Measurements from ENCODE around the gene NDC80. TPM values are rescaled to one million over a fixed set of nuclear protein-coding genes. Genes with fewer than 3 reads are reported as not detected.

NDC80 gene
- total RNA-seq, 2 experiments from 2014 or later = 96.8 to 108 TPM

DNA sequence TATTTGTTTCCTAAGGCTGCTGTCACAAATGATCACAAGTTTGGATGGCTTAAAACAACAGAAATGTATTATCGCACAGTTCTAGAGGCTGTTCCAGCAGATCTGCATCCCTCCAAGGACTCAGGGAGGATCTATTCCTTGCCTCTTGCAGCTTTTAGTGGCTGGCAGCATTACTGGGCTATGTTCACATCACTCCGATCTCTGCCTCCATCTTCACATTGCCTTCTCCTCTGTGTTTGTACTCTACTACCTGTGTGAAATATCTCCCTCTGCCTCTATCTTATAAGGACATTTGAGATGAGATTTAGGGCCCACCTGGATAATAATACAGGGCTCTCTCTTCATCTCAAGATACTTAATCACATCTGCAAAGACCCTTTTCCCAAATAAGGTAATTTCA lies 18.9 kb downstream of the NDC80 start:
- CTCF ChIA-PET = interaction anchor here (1.6 kb wide), 1 partner anchor 66 kb away, joined by 5 read pairs; no protein-coding TSS in a partner anchor
- peaks cover 66% of the 10 kb centered on the region for H3K4me1 Mint-ChIP-seq (ENCODE audit: low read depth)
- DNase-seq = no peak
- peak overlapping the region; percentile 83 for H3K27ac Mint-ChIP-seq
- no peaks in the 10 kb centered on the region for H3K9me3 Mint-ChIP-seq
- no peaks in the 10 kb centered on the region for H3K27me3 Mint-ChIP-seq (ENCODE audit: low read depth)
- H3K36me3 Mint-ChIP-seq (ENCODE audit: low read depth) = peaks cover 63% of the 10 kb centered on the region
- intact Hi-C loops (cut with micrococcal nuclease) = no loop called here
- peak overlapping the region; percentile 23 for H3K4me3 Mint-ChIP-seq

GRCh38 chr18:2597639-2598038 lies 26.3 kb downstream of the NDC80 start:
- H3K9me3 Mint-ChIP-seq = peaks cover 3% of the 10 kb centered on the region
- CTCF ChIA-PET = no interaction called here
- peak overlapping the region; percentile 29 for H3K27ac Mint-ChIP-seq
- H3K4me1 Mint-ChIP-seq (ENCODE audit: low read depth) = peaks cover 46% of the 10 kb centered on the region
- DNase-seq = no peak
- H3K4me3 Mint-ChIP-seq = no peak overlapping the region
- H3K27me3 Mint-ChIP-seq (ENCODE audit: low read depth) = no peaks in the 10 kb centered on the region
- intact Hi-C loops (cut with micrococcal nuclease) = no loop called here
- H3K36me3 Mint-ChIP-seq (ENCODE audit: low read depth) = peaks cover 55% of the 10 kb centered on the region

DNA sequence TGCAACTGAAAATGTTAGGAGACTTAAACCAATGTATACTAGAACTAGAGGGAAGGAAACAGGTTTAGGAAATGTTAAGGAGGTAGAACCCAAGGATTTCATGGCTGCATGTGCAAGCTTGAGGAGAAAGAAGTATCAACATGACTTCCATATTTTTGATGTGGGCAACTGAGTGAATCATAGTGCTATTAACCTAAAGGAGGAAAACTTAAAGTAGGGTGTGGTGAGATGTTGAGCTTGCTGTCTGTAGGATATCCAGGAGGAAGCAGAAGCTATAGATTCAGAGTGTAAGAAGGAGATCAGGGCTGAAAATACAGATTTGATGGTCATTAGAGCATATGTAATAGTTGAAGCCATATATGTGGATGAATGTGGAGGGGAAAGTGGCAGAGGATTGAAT lies 31.5 kb downstream of the NDC80 start:
- H3K9me3 Mint-ChIP-seq = no peaks in the 10 kb centered on the region

GRCh38 chr18:2606335-2606734 lies 35.0 kb downstream of the NDC80 start:
- H3K4me3 Mint-ChIP-seq = no peak overlapping the region
- peaks cover 40% of the 10 kb centered on the region for H3K36me3 Mint-ChIP-seq (ENCODE audit: low read depth)
- H3K4me1 Mint-ChIP-seq (ENCODE audit: low read depth) = peaks cover 49% of the 10 kb centered on the region
- H3K27ac Mint-ChIP-seq = peak overlapping the region; percentile 79
- no peaks in the 10 kb centered on the region for H3K9me3 Mint-ChIP-seq
- intact Hi-C loops (cut with micrococcal nuclease) = loop anchor here (1.0 kb wide), 1 partner anchor 21 kb away; no protein-coding TSS in a partner anchor
- DNase-seq = no peak
- CTCF ChIA-PET = interaction anchor here (1.5 kb wide), 1 partner anchor 21 kb away, joined by 3 read pairs; no protein-coding TSS in a partner anchor
- no peaks in the 10 kb centered on the region for H3K27me3 Mint-ChIP-seq (ENCODE audit: low read depth)

More for the DNA sequence above, 31.5 kb downstream of the NDC80 start:
- H3K4me3 Mint-ChIP-seq = no peak overlapping the region
- CTCF ChIA-PET = no interaction called here
- DNase-seq = no peak
- peaks cover 46% of the 10 kb centered on the region for H3K4me1 Mint-ChIP-seq (ENCODE audit: low read depth)
- peaks cover 42% of the 10 kb centered on the region for H3K36me3 Mint-ChIP-seq (ENCODE audit: low read depth)
- no peak overlapping the region for H3K27ac Mint-ChIP-seq
- intact Hi-C loops (cut with micrococcal nuclease) = no loop called here
- H3K27me3 Mint-ChIP-seq (ENCODE audit: low read depth) = no peaks in the 10 kb centered on the region

DNA sequence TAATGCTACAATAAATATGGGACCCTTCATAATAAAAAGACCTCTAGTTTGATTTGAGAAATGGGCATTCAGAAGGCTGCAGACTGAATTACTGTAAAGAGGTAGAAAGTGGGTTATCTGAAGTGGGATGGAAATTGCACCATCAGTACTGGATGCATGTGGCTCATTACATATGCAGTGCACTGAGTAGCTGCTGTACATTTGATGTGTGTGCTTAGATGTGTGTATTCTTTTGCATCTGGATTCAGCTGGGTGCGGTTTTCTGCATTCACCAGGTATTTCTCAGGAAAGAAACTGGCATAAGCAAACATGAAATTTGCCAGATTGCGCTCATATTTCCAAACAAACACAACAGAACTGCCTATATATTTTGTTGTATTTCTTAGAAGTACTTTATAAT lies 38.2 kb downstream of the NDC80 start:
- intact Hi-C loops (cut with micrococcal nuclease) = no loop called here
- no peak for DNase-seq
- H3K27me3 Mint-ChIP-seq (ENCODE audit: low read depth) = no peaks in the 10 kb centered on the region
- no peak overlapping the region for H3K27ac Mint-ChIP-seq
- peaks cover 30% of the 10 kb centered on the region for H3K4me1 Mint-ChIP-seq (ENCODE audit: low read depth)
- H3K4me3 Mint-ChIP-seq = no peak overlapping the region
- CTCF ChIA-PET = interaction anchor here (0.9 kb wide), 1 partner anchor 43 kb away, joined by 3 read pairs; no protein-coding TSS in a partner anchor
- peaks cover 56% of the 10 kb centered on the region for H3K36me3 Mint-ChIP-seq (ENCODE audit: low read depth)
- no peaks in the 10 kb centered on the region for H3K9me3 Mint-ChIP-seq

DNA sequence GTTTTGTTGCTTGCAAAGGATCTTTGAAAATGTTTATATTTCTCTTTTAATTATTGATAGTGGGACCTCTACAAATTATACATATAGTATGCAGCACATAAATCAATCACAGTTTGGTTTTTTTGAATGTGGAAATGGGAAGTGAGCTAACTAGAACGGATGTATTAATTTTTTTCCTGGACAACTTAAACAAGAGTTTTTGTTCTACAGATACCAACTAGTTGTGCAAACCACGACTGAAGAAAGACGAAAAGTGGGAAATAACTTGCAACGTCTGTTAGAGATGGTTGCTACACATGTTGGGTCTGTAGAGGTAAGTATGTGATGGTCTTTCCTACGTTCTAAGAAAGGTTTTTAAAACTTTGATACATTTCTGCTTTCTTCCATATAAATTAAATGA lies 39.2 kb downstream of the NDC80 start:
- no peak overlapping the region for H3K27ac Mint-ChIP-seq
- H3K4me1 Mint-ChIP-seq (ENCODE audit: low read depth) = peaks cover 21% of the 10 kb centered on the region
- no peak for DNase-seq
- no peak overlapping the region for H3K4me3 Mint-ChIP-seq
- intact Hi-C loops (cut with micrococcal nuclease) = no loop called here
- no peaks in the 10 kb centered on the region for H3K27me3 Mint-ChIP-seq (ENCODE audit: low read depth)
- no peaks in the 10 kb centered on the region for H3K9me3 Mint-ChIP-seq
- H3K36me3 Mint-ChIP-seq (ENCODE audit: low read depth) = peaks cover 60% of the 10 kb centered on the region
- CTCF ChIA-PET = no interaction called here

DNA sequence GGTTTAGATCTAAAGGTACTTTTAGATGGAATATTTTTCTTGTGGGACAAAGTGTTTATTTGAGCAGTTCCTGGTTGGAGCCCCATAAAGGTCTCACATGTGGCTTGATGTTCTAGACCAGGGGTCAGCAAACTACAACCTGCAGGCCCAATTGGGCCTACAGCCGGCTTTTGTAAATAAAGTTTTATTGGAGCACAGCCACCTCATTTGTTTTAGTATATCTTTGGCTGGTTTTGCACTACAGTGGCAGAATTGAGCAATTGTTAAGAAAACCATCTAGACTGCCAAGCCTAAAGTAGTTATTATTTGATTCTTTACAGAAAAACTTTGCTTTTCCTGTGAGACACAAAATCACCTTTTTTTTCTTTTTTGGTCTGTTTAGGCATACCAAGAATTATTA lies 41.6 kb downstream of the NDC80 start:
- no peak overlapping the region for H3K27ac Mint-ChIP-seq
- peaks cover 60% of the 10 kb centered on the region for H3K36me3 Mint-ChIP-seq (ENCODE audit: low read depth)
- H3K27me3 Mint-ChIP-seq (ENCODE audit: low read depth) = no peaks in the 10 kb centered on the region
- H3K4me3 Mint-ChIP-seq = no peak overlapping the region
- no peak for DNase-seq
- intact Hi-C loops (cut with micrococcal nuclease) = no loop called here
- CTCF ChIA-PET = no interaction called here
- H3K9me3 Mint-ChIP-seq = no peaks in the 10 kb centered on the region
- peaks cover 7% of the 10 kb centered on the region for H3K4me1 Mint-ChIP-seq (ENCODE audit: low read depth)

DNA sequence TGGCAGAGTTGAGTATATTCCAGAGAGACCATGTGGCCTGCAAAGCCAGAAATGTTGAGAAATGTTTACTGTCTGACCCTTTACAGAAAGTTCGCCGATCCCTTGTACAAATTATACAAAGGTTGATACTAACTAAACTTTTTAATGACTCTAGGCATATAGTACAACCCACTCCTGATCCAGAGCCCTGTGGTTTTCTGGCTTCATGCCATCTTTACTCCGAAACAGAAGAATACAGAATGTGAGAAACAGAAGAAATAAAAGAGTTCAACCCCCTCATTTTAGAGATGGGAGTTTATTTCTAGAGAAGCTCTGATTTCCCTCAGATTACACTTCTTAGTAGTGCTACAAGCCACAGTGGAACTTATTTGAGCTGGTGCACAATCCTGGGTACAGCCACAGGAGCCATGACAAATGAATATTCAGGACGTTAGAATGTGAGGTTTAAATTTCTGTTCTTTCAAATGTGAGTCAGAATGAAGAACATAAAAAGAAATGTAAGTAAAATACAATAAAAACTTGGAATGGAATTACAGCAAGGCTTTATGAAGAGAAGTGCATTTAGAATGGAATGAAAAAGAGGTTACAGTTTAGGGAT lies 46.1 kb downstream of the NDC80 start:
- no peak overlapping the region for H3K27ac Mint-ChIP-seq
- peaks cover 33% of the 10 kb centered on the region for H3K36me3 Mint-ChIP-seq (ENCODE audit: low read depth)
- CTCF ChIA-PET = no interaction called here
- no peak overlapping the region for H3K4me3 Mint-ChIP-seq
- no peaks in the 10 kb centered on the region for H3K4me1 Mint-ChIP-seq (ENCODE audit: low read depth)
- H3K27me3 Mint-ChIP-seq (ENCODE audit: low read depth) = no peaks in the 10 kb centered on the region
- DNase-seq = no peak
- no peaks in the 10 kb centered on the region for H3K9me3 Mint-ChIP-seq
- intact Hi-C loops (cut with micrococcal nuclease) = no loop called here

- Mint-ChIP-seq H3K9me3 (no peaks in the 10 kb centered on the region), H3K4me1 (ENCODE audit: low read depth) (no peaks in the 10 kb centered on the region), H3K36me3 (ENCODE audit: low read depth) (peaks cover 29% of the 10 kb centered on the region), H3K4me3 (no peak overlapping the region), H3K27ac (no peak overlapping the region), H3K27me3 (ENCODE audit: low read depth) (no peaks in the 10 kb centered on the region)
- intact Hi-C loops (cut with micrococcal nuclease) = no loop called here
- no peak for DNase-seq
- CTCF ChIA-PET = no interaction called here
Measured at GRCh38 chr18:2618009-2618408, 46.7 kb downstream of the NDC80 start.

- CTCF ChIA-PET = no interaction called here
Measured at GRCh38 chr18:2625217-2625616, 53.9 kb downstream of the NDC80 start.

GRCh38 chr18:2627821-2628276 lies 56.5 kb downstream of the NDC80 start:
- Mint-ChIP-seq H3K4me3 (no peak overlapping the region), H3K9me3 (no peaks in the 10 kb centered on the region), H3K36me3 (ENCODE audit: low read depth) (no peaks in the 10 kb centered on the region), H3K4me1 (ENCODE audit: low read depth) (peaks cover 30% of the 10 kb centered on the region), H3K27me3 (ENCODE audit: low read depth) (no peaks in the 10 kb centered on the region), H3K27ac (peak overlapping the region; percentile 50)
- intact Hi-C loops (cut with micrococcal nuclease) = loop anchor here (1.0 to 2.0 kb wide), 5 partner anchors 8 to 332 kb away; partner anchors contain the start of gene SMCHD1
- CTCF ChIA-PET = interaction anchor here (0.8 kb wide), 1 partner anchor 22 kb away, joined by 3 read pairs; no protein-coding TSS in a partner anchor
- DNase-seq = peak; percentile 66

More at GRCh38 chr18:2625217-2625616, 53.9 kb downstream of the NDC80 start:
- DNase-seq = no peak
- no peak overlapping the region for H3K4me3 Mint-ChIP-seq
- no peaks in the 10 kb centered on the region for H3K9me3 Mint-ChIP-seq
- peaks cover 27% of the 10 kb centered on the region for H3K4me1 Mint-ChIP-seq (ENCODE audit: low read depth)
- intact Hi-C loops (cut with micrococcal nuclease) = no loop called here
- no peaks in the 10 kb centered on the region for H3K27me3 Mint-ChIP-seq (ENCODE audit: low read depth)
- H3K27ac Mint-ChIP-seq = no peak overlapping the region
- no peaks in the 10 kb centered on the region for H3K36me3 Mint-ChIP-seq (ENCODE audit: low read depth)

DNA sequence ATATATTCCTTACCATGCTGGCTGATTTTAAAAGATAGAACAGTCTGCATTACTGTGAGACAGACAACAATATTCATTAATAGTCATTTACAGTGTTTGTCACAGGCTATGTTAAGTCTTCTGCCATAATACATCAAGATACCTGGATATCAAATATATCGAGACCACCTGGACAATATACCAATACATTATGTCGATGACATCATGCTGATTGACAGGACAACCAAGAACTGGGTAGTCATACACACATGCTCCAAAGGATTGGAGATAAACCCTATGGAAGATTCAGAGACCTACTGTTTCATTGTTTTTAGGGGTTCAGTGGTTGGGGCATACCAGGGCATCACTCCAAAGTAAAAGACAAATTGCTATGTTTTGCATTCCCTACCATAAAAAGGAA lies 57.6 kb downstream of the NDC80 start:
- H3K4me1 Mint-ChIP-seq (ENCODE audit: low read depth) = peaks cover 30% of the 10 kb centered on the region
- no peaks in the 10 kb centered on the region for H3K36me3 Mint-ChIP-seq (ENCODE audit: low read depth)
- H3K9me3 Mint-ChIP-seq = no peaks in the 10 kb centered on the region
- no peak overlapping the region for H3K4me3 Mint-ChIP-seq
- no peaks in the 10 kb centered on the region for H3K27me3 Mint-ChIP-seq (ENCODE audit: low read depth)
- no peak for DNase-seq
- intact Hi-C loops (cut with micrococcal nuclease) = loop anchor here (2.0 kb wide), 1 partner anchor 26 kb away; the partner anchor contains the start of gene SMCHD1
- CTCF ChIA-PET = interaction anchor here (1.4 kb wide), 1 partner anchor 23 kb away, joined by 4 read pairs; no protein-coding TSS in a partner anchor
- no peak overlapping the region for H3K27ac Mint-ChIP-seq

DNA sequence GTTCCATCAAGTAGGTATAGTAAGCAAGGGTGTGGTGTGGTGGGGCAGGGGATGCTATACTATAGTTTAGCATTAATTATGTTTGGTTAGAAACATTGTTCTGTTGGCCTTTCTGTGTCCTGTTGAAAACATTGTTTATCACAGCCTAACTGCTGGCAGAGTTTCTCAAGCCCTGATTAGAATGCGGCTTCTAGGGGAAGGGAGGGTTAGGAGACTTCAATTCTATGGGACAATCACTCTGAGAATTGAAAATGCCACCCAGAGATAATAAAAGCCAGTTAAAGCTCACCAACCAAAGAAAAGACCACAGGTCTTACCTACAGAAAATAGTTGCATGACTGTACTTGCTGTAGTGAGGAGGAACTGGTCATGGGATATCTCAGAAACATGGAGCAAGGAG lies 64.2 kb downstream of the NDC80 start:
- intact Hi-C loops (cut with micrococcal nuclease) = no loop called here
- Mint-ChIP-seq H3K9me3 (peaks cover 6% of the 10 kb centered on the region), H3K4me1 (ENCODE audit: low read depth) (peaks cover 64% of the 10 kb centered on the region), H3K36me3 (ENCODE audit: low read depth) (peaks cover 8% of the 10 kb centered on the region), H3K27ac (no peak overlapping the region), H3K4me3 (no peak overlapping the region), H3K27me3 (ENCODE audit: low read depth) (no peaks in the 10 kb centered on the region)
- no peak for DNase-seq
- CTCF ChIA-PET = no interaction called here

Measured in activated naive CD4-positive, alpha-beta T cell treated with anti-CD3 and anti-CD28 coated beads for 36 hours (primary cell).